AG09309 (cell line): ENCODE data around the gene CPT1A.

Source experiments
- DNase-seq: peaks from one replicate; pipeline ENCODE4 v3.0.0-alpha.2; 2010; ENCODE audit warnings: low read depth
- H3K4me3 ChIP-seq: 2 replicates; pipeline ENCODE4 v1.5.1; 2011; ENCODE audit warnings: mild to moderate bottlenecking, low read depth, low read length, moderate library complexity; ENCODE audit not compliant: control insufficient read depth
- TF ChIP-seq, protein P1 (sequence below): IDR thresholded peaks from 2 replicates; pipeline ENCODE4 v1.5.1; 2011; ENCODE audit warnings: mild to moderate bottlenecking, low read depth, low read length, inconsistent platforms; ENCODE audit not compliant: insufficient read depth, control insufficient read depth; ENCODE audit errors: missing control alignments

CPT1A gene

DNA sequence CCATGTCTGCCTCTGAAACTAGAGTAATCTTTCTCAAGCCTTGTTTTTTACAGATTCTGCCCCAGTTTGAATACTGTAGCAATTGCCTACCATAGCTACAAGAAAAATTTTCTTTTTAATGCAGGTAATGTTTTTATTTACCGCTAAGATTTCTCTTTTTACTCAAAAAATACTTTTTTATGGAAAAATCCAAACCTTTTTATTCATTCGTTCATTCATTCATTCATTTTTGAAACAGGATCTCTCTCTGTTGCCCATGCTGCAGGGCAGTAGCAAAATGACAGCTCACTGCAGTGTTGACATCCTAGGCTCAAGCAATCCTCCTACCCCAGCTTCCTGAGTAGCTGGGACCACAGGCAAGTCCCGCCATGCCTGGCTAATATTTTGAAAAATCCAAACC is 2.7 kb upstream of the CPT1A start:
- no peak for DNase-seq
- TF ChIP-seq, protein P1, sequence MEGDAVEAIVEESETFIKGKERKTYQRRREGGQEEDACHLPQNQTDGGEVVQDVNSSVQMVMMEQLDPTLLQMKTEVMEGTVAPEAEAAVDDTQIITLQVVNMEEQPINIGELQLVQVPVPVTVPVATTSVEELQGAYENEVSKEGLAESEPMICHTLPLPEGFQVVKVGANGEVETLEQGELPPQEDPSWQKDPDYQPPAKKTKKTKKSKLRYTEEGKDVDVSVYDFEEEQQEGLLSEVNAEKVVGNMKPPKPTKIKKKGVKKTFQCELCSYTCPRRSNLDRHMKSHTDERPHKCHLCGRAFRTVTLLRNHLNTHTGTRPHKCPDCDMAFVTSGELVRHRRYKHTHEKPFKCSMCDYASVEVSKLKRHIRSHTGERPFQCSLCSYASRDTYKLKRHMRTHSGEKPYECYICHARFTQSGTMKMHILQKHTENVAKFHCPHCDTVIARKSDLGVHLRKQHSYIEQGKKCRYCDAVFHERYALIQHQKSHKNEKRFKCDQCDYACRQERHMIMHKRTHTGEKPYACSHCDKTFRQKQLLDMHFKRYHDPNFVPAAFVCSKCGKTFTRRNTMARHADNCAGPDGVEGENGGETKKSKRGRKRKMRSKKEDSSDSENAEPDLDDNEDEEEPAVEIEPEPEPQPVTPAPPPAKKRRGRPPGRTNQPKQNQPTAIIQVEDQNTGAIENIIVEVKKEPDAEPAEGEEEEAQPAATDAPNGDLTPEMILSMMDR = no peak
- H3K4me3 ChIP-seq = no peak overlapping the region

DNA sequence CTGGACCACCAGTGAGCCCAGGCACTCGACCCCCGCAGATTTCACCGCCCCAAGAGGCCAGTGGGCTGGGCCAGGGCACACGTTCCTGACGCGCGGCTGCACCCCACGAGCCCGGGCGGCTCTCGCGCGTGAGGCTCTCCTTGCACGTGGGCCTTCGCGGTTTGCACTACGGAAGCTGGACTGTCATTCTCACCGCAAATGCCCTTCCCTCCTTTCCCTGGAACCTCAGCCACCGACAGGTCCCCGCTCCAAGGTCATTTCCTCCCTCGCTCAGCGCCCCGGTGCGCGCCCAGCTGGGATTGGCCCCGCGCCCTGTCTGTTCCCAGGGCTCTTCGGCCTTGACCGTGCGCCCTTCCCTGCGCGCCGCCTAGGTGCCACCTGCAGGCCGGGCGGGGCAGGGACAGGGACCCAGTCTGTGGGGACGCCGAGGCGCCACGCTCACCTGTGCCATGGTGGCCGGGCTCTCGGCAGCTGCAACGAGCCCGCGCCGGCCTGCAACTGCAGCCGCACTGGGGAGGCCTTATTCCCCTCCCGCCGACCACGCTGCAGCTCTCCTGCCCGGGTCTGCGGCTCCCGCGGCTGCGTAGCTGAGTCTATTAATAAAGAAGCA is 2.1 kb upstream of the CPT1A start:
- H3K4me3 ChIP-seq = no peak overlapping the region
- TF ChIP-seq, protein P1 = no peak
- no peak for DNase-seq

DNA sequence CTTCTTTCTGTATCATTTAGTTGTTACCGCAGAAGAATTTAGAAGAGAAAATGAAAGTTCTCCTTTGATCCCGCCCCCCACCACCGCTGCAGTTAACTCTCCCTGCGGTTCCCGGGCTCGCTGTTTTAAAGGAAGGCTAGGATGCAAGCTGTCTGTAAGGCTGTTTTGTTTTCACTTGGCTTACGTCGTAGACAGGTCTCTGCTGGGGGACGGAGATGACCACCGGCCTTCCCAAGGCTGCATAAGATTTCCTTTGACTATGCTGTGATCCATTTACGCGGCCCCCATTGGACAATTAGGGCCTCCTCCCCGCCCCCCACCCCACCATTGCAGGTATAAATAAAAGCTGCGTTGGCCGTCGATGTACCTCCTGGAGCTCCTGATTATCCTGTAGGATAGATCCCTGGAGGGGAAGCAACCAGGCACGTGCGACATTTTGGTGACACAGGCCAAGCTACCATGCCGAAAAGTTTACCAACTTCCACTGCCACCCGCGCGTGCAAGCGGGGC is 1.4 kb upstream of the CPT1A start:
- no peak for DNase-seq
- H3K4me3 ChIP-seq = peak overlapping the region; percentile 45
- TF ChIP-seq, protein P1 = no peak

DNA sequence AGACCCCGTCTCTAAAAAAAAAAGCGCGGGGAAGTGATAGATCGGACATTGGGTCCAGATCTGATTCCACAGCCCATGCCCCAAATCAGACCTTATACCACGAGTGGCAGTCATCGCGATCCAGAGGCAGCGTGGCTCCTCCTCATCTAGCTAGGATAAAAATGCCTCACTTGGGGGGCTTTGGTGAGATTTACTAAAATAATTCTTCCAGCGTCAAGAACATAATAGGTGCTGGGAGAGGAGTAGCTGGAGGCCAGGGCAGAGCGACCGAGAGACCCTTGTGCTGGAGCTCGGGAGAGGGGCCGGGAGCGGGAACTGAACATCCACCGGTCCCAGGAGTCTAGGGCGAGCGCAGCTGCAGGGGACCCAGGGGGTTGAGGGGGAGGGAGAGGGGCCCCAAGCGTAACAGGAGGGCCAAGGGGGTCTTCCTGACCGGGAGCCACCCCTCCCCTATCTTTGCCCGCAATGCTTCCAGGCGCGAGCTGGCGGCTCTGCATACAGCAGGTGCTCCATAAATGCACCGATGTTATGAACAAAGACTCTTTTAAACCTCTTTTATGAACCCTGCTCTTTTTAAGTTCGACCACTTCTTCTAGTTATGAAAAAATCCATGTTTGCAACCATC is 823 bp upstream of the CPT1A start:
- DNase-seq = no peak
- TF ChIP-seq, protein P1 = no peak
- peak overlapping the region; percentile 45 for H3K4me3 ChIP-seq

DNA sequence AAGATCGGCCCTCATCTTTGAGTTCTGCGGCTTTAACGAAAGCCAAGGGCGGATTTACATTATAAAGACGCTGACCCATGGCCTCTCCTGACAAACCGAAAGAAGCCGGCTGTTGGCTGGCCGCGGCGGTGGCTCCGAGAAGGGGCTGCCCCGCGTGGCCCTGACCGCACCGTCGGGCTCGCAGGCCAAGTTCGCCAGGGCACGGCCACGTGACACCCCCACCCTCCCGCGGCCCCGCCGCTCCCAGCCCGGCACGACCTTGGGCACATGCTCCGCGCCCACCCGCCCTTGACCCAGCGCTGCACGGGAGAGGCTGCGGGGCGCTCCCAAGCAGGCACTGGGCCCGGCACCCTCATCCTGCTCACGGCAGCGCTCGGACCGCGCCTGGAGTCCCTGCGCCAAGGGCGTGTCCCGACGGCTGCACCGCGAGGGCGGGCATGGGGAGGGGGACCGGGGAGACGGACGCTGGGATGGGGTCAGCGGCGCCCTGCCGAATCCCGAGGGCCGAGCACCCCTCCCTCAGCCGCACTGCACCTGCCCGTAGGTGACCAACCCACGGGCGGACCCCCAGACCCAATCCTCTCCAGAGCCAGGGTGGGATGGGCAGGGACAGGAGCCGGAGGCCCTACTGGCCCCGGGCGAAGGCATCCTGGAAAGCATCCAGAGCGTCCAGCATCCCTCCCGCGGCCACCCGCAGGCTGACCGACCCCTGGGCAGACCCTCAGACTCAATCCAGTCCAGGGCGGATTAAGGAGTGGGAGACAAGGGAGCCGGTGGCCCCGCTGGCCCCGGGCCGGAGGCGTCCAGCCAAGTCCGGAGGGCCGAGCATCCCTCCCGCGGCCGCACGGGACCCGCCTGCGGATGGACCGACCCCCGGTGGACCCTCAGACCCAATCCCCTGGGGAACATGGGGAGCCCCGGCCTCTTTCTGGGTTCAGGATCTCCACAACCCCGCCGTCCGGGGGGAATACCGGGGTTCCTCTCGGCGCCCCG is 759 bp downstream of the CPT1A start:
- peak overlapping the region; percentile 92 for H3K4me3 ChIP-seq
- TF ChIP-seq, protein P1 = no peak
- no peak for DNase-seq

DNA sequence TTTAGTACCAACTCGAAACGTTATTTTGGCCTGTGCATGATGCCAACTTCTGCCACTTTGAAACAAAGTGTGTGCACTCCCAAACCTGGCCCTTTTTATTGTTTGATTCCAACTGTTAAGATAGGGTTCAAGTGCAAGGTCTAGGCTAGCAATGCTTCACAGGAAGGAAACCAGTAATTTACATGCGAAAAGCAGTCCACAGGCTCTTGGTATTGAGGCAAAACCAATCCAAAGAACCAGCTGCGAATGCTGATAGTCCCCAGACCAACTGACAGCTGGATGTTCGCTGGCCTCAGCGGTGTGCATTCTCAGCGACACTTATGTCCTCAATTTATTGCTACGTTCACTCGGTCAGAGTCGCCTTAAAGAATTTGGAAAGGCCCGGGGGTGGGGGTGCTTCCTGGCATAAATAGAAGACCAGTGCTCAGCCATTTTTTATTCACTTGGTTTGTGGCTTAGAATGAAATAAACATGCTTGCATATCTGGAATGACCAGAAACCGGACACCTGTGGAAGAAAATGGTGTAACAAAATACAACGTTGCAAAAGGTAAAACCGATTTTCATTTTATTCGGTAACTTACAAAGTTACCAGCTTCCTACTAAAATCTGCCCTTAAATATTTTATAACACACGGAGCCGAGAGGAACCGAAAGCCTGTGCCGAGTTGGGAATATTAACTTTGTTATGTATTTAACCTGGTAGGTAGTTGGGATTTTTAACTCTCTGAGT is 1.6 kb downstream of the CPT1A start:
- TF ChIP-seq, protein P1 = no peak
- DNase-seq = no peak
- H3K4me3 ChIP-seq = peak overlapping the region; percentile 92
